Right kidney (tissue), 1 donor: ENCODE data around the gene LRIT2.

Experiments
- DNase-seq: peaks from one replicate; pipeline ENCODE4 v3.0.0-alpha.2; 2016

LRIT2 gene

GRCh38 chr10:84205049-84205852, 20.1 kb downstream of the LRIT2 start:
- DNase-seq = peak; percentile 15

GRCh38 chr10:84204610-84205009, 20.7 kb downstream of the LRIT2 start:
- no peak for DNase-seq

GRCh38 chr10:84204122-84204521, 21.2 kb downstream of the LRIT2 start:
- no peak for DNase-seq

DNA sequence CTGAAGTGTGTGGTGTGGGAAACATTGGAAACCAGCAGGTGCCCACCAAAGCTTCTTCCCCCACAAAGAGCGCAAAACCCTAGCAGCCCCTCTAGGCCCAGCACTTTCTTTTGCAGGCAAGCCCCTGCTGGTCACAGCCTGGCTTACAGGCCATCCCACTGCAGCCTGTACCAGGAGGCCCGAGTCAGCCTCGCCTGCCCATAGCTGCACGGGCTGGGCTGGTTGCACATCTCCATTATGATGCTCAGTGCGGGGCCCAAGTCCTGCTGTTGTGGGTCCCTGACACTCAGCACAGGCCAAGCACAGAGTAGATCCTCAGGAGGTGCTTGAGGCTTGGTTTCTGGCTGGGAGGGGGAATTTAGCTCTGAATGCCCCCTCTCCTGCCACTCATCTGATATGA, 23.0 kb downstream of the LRIT2 start:
- no peak for DNase-seq

GRCh38 chr10:84201682-84202081, 23.7 kb downstream of the LRIT2 start:
- DNase-seq = no peak

DNA sequence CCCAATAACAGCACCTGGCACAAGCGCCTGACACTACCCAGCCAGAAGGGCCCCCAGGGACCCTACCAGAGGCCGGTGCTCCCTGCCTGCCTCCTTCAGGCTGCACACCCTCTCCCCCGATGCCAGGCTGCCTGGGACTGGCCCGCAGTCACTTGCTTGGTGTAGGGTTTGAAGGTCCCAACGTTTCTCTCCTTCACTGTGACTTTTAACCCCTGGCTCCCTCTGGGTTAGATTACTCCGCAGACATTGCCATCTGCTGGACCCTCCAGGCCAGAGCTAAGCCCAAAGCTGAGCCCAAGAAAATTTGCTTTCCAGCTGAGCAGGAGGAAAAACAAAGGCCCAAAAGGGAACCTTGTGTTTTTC, 24.1 kb downstream of the LRIT2 start:
- no peak for DNase-seq

GRCh38 chr10:84200537-84201243, 24.7 kb downstream of the LRIT2 start:
- DNase-seq = no peak

DNA sequence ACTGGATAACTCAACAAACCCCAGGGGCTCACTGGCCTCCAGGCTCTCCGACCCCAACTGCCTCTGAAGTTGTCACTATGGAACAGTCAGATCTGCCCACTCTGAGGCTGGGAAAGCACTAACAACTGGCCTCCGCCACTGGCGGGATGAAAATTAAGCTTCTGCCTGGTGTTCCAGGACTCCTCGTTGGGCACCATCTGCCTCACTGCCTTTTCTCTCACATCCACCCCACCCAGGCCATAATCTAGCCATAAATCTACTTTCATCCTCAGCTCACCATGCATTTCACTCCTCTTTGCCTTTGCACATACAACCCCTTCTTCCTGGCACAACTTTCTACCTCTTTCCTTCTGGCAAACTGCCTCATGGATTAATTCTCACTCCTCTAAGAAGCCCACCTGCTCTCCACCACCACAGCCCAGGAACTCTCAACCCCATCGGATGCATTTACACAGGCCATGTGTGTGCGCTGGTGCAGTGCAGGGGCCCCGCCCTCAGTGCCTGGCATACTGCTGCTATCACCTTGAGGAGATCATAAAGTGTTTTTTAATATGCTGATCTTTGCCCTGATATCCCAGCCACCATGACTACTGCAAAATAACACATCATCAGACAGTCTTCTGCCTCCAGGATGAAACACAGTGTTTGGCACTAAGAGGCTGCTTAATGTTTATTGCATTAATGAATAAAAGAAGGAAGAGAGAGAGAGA, 27.0 kb downstream of the LRIT2 start:
- no peak for DNase-seq

DNA sequence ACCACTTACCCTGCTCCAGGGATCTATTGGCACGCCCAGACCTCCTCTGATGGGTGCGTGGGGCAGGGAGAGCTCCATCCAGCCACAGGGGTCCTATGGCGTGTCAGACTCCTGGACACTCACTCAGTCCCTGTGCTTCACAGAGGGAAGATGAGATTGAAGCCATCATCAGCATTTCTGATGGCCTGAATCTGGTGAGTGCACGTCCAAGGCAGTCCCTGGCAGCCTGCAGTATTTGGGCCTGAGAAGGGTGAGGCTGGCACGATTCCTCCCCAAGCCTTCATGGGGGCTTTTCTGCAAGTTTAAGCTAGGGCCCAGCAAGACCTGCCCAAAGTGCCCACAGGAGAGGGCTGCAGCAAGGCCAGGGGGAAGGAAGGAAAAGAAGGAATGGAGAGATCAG, 27.7 kb downstream of the LRIT2 start:
- no peak for DNase-seq

GRCh38 chr10:84196941-84197340, 28.4 kb downstream of the LRIT2 start:
- DNase-seq = no peak

DNA sequence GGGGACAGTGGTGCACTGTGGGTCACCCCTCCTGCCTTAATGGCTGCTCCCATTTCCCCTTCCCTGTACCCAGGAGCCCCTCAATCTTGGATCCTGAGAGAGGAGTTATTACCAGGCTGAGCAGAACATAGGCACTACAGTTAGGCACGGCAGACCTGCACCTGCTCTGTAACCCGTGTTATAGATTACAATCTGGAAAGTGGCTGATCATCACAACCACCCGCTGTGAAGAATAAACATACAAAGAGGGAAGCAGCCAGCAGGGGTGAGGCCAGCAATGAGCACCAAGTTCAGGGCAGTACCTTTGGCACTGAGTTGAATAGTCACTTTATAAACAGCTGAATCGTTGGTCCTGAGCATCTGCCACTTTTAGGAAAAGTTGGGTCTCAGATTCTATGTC, 29.3 kb downstream of the LRIT2 start:
- no peak for DNase-seq

DNA sequence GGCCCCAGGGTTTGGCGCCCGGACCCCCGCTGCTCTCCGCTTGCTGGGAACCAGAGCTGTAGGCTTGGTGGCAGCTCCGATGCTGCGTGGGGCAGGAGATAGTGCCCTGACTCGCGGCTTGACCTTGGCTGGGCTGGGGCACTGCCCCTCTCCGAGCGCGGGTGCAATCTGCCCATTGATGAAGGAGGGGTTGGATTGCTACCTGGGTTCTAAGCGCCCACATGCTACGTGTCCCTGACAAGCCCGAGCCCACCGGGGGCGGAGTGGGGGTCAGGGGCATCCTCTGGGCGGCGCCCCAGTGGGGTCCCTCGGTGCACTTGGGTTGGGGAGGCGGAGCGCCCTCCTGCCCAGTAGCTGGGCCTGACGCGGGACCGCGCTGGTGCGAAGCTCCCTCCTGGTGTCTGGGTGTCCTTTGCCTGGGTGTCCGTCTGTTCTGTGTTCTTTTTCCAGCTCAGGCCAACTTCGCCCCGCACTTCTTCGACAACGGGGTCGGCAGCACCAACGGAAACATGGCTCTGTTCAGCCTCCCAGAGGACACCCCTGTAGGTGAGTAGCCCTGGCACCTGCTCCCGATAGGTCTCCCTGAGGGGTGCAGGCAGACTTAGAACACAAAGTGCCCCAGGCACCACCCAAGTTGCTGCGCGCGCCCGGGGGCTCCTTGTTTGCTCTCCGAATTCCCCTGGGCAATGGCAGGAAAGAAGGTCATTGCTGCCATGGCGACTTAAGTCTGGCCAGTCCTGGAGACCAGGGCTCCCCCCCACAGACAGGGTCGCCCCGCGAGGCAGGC, 30.1 kb downstream of the LRIT2 start:
- no peak for DNase-seq

GRCh38 chr10:84194424-84195043, 30.8 kb downstream of the LRIT2 start, which contains the start of gene CDHR1:
TSS of gene CDHR1 (plus strand) at chr10:84194537. CDS start at chr10:84194761, 224 bp downstream.
- DNase-seq = peak; percentile 34

DNA sequence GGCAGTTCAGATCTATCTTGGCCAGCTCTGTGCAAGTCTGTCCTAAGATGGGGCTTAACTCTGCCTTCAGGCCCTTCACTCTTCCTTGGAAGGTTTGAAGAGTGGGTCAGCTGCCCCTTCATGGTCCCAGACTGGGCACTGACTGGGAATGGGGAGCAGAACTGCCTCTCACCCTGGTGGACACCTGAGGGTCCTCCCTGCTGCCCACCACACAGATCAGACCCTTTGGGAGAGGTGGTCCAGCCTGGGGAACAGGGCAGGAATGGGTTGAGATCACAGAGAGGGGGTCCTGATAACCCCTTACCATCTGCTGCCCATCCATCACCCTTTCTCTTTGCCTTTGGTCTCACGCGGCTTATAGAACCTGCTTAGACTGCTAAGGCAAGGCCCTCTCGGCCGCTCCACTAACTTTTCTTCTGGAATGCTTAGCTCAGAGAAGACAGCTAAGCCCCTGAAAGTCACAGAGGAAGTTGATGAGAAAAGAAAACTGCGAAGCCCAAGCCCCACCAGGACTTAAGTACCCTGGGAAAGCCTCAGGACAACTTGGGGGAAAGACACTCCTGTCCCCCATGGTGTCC, 31.4 kb downstream of the LRIT2 start:
- DNase-seq = no peak

DNA sequence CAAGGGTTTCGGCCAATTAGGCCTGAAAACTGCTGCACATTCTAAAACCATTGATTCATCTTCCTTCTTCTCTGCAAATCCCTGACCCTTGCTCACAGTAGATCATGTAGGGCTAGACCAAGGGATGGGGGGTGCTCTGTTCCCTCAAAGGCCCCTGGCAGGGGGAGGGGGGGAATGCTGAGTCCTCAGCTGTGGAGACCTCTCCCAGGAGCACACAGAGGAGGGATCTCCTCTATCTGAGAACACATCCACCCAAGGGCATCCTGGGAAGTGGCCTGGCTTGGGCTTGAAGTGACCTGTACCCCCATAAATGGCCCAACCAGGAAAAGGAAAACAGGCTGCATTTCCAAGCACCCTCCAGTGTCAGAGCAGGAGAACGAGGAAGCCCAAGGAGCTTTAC, 32.0 kb downstream of the LRIT2 start:
- no peak for DNase-seq

DNA sequence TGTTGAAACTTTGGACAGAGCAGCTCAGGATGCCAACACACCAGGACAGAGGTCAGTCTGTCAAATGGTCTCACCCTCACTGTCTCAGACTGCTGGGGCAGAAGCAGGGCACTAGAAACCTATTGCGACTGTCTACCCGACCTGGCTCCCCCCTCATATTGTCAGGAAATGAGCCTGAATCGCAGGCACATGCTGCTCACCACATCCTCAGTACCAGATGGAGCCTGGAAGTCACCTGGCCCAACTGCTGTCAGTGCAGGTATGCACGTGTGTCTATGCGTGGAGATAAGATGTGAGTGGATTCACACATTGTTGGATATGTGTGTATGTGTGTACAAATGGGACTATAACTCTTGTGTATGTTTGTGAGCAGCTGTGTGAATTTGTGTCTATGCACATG, 34.2 kb downstream of the LRIT2 start:
- DNase-seq = no peak

GRCh38 chr10:84190621-84191020, 34.7 kb downstream of the LRIT2 start:
- no peak for DNase-seq

- no peak for DNase-seq
Observed at GRCh38 chr10:84188815-84189214, 36.5 kb downstream of the LRIT2 start.

DNA sequence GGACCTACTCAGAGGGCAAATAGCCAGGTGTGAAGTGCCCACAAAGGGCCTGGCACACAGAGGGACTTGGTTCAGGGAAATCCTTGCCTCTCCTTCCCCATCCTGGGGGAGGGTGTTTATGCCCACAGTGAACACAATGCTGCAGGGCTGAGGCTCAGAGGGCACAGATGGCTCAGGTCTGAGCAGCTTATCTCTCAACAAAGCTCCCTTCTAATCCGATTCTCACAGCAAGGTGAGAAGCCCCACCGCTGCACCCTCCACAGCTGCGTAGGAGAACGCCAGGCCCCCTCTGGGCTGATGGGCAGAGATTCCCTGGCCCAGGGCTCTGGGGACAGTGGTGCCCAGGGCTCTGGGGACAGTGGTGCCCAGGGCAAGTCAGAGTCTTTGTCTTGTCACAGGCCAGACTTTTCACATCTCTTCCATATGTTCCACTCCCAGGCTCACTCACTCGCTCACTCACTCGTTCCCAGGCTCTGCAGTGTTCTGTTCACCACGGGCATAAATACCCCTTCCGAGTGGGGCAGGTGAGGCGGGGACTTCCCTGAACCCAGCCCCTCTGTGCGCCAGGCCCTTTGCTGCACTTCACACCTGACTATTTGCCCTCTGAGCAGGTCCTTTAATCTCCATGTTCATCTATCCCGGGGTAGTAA, 39.7 kb downstream of the LRIT2 start:
- DNase-seq = no peak

- DNase-seq = no peak
Observed at GRCh38 chr10:84184517-84184916, 40.8 kb downstream of the LRIT2 start.

DNA sequence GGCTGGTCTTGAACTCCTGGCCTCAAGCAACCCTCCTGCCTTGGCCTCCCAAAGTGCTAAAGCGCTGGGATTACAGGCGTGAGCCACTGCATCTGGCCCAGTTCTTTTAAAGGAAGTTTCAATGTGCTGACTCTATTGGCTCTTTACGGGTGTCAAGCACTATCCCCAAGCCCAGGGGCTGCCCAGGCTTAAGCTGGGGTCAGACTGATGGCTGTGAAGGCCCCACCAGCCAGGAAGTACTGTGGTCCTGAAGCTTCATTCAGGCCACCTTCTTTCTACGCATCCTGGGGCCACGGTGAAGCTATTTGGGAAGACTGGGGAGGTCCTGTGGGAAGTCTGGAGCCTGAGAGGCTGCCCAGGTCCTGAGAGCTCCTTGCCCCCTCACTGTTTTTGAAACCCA, 43.7 kb downstream of the LRIT2 start:
- DNase-seq = no peak
